Measurements from ENCODE around the gene PNCK. TPM values are rescaled to one million over a fixed set of nuclear protein-coding genes. Genes with fewer than 3 reads are reported as not detected.
"Not testable (repeated sequence)": the region's sequence is repeated elsewhere in the genome, so short reads cannot be mapped to it uniquely, and the experiment has no call there.

The PNCK gene
- total and polyA plus RNA-seq, 2 experiments from 2014 or later: not detected

GRCh38 chrX:153707406-153707805 lies 33.8 kb upstream of the PNCK start:
- Histone ChIP-seq H3K9me2 (ENCODE audit: insufficient read depth) (no peaks in the 10 kb centered on the region), H3K9me3 (ENCODE audit: low read depth) (no peaks in the 10 kb centered on the region), H3K27ac (no peak overlapping the region), H3K4me3 (no peak overlapping the region), H3K9ac (no peak overlapping the region), H3F3A (ENCODE audit: insufficient read depth) (no peaks in the 10 kb centered on the region), H3K27me3 (replicated peaks; ENCODE audit: insufficient read depth) (no peaks in the 10 kb centered on the region), H4K20me1 (ENCODE audit: insufficient read depth) (no peaks in the 10 kb centered on the region), H3K36me3 (ENCODE audit: low read depth) (no peaks in the 10 kb centered on the region), H3K4me2 (ENCODE audit: unreplicated experiment) (no peak overlapping the region), H2AFZ (no peak overlapping the region), H3K4me1 (ENCODE audit: insufficient read depth) (no peaks in the 10 kb centered on the region), H3K79me2 (ENCODE audit: insufficient read depth) (0 out of 2 replicates have a peak, but pooled peaks cover 5% of the 10 kb centered on the region)
- no peak for DNase-seq
- TF ChIP-seq EZH2phosphoT487 (IDR thresholded peaks at IDR 0.05; ENCODE audit: insufficient read depth, low read depth) (no peak), EZH2 (IDR thresholded peaks at IDR 0.05; ENCODE audit: insufficient read depth, poor library complexity, severe bottlenecking) (no peak)
- in situ Hi-C loops (cut with MboI): no loop called here
- 98% methylated on average over 5 to 6 of the region's 6 CpGs for WGBS, 2 experiments (ENCODE audit: low coverage in 1 of 2, low lambda C conversion rate in 2 of 2, missing lambda C conversion rate in 2 of 2)

DNA sequence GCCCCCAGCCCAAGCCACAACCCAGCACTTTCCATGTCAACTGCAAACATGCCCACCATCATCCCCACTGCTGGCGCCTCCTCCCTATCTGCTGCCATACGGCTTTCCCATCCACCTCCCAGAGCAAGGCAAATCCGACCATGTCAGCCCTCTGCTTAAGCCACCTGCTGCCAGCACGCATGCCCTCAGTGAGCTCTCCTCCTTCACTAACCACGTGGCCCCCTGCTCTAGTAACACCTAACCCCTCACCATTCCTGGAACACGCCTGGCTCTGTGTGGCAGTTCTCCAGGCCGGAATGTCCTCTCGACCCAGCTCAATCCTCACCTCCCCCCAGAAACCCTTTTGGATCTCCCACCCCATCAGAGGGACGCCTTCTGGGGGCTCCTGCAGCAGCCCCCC lies 33.2 kb upstream of the PNCK start:
- Histone ChIP-seq H4K20me1 (ENCODE audit: insufficient read depth) (no peaks in the 10 kb centered on the region), H3K36me3 (ENCODE audit: low read depth) (no peaks in the 10 kb centered on the region), H3K4me1 (ENCODE audit: insufficient read depth) (no peaks in the 10 kb centered on the region), H3K27me3 (replicated peaks; ENCODE audit: insufficient read depth) (no peaks in the 10 kb centered on the region), H3F3A (ENCODE audit: insufficient read depth) (no peaks in the 10 kb centered on the region), H3K4me3 (no peak overlapping the region), H3K9me3 (ENCODE audit: low read depth) (no peaks in the 10 kb centered on the region), H3K79me2 (ENCODE audit: insufficient read depth) (0 out of 2 replicates have a peak, but pooled peaks cover 5% of the 10 kb centered on the region), H3K4me2 (ENCODE audit: unreplicated experiment) (no peak overlapping the region), H3K9ac (no peak overlapping the region), H3K27ac (no peak overlapping the region), H3K9me2 (ENCODE audit: insufficient read depth) (no peaks in the 10 kb centered on the region), H2AFZ (no peak overlapping the region)
- no peak for TF ChIP-seq EZH2 (IDR thresholded peaks at IDR 0.05; ENCODE audit: insufficient read depth, poor library complexity, severe bottlenecking)
- no peak for TF ChIP-seq EZH2phosphoT487 (IDR thresholded peaks at IDR 0.05; ENCODE audit: insufficient read depth, low read depth)
- in situ Hi-C loops (cut with MboI): no loop called here
- WGBS, 2 experiments (ENCODE audit: low coverage in 1 of 2, low lambda C conversion rate in 2 of 2, missing lambda C conversion rate in 2 of 2): 97 to 98% methylated on average over 7 to 8 of the region's 9 CpGs
- no peak for DNase-seq

- H3K9me2 ChIP-seq (ENCODE audit: insufficient read depth); H3K79me2 ChIP-seq (ENCODE audit: insufficient read depth); H4K20me1 ChIP-seq (ENCODE audit: insufficient read depth); in situ Hi-C loops (cut with MboI); H2AFZ ChIP-seq; DNase-seq; H3K27ac ChIP-seq; H3K4me2 ChIP-seq (ENCODE audit: unreplicated experiment); H3K36me3 ChIP-seq (ENCODE audit: low read depth); H3K4me1 ChIP-seq (ENCODE audit: insufficient read depth); H3F3A ChIP-seq (ENCODE audit: insufficient read depth); H3K27me3 ChIP-seq (replicated peaks; ENCODE audit: insufficient read depth); H3K4me3 ChIP-seq; H3K9me3 ChIP-seq (ENCODE audit: low read depth); H3K9ac ChIP-seq: not testable (repeated sequence)
- 96 to 100% methylated on average over 5 to 15 of the region's 18 CpGs for WGBS, 2 experiments (ENCODE audit: low coverage in 1 of 2, low lambda C conversion rate in 2 of 2, missing lambda C conversion rate in 2 of 2)
Measured at GRCh38 chrX:153705403-153706060, 31.9 kb upstream of the PNCK start.

GRCh38 chrX:153704631-153705402 lies 31.2 kb upstream of the PNCK start:
- 85 to 89% methylated on average over 7 to 11 of the region's 12 CpGs for whole genome bisulfite sequencing, 2 experiments (ENCODE audit: low coverage in 1 of 2, low lambda C conversion rate in 2 of 2, missing lambda C conversion rate in 2 of 2)
- H3F3A ChIP-seq (ENCODE audit: insufficient read depth); DNase-seq; H3K9me2 ChIP-seq (ENCODE audit: insufficient read depth); H3K9me3 ChIP-seq (ENCODE audit: low read depth); H3K4me1 ChIP-seq (ENCODE audit: insufficient read depth); H3K36me3 ChIP-seq (ENCODE audit: low read depth); H3K79me2 ChIP-seq (ENCODE audit: insufficient read depth); H3K27ac ChIP-seq; H3K9ac ChIP-seq; H3K4me2 ChIP-seq (ENCODE audit: unreplicated experiment); H2AFZ ChIP-seq; H3K27me3 ChIP-seq (replicated peaks; ENCODE audit: insufficient read depth); in situ Hi-C loops (cut with MboI); H4K20me1 ChIP-seq (ENCODE audit: insufficient read depth); H3K4me3 ChIP-seq: not testable (repeated sequence)
